Esophagus mucosa (tissue), 1 donor: ENCODE results near the gene C8A. TPM values are rescaled to one million over a fixed set of nuclear protein-coding genes. Genes with fewer than 3 reads are reported as not detected.

Source experiments
- ATAC-seq: fragments of 200-7000 bp; cut with Tn5 transposase; one replicate; pipeline ENCODE4 v1.9.1; 2020
- total RNA-seq: library from RNA; stranded (reverse); gene quantifications from one replicate; pipeline ENCODE4 v1.2.4, GENCODE V29; 2023
- donor health status: DM: yes; HTN: yes; CAD: no.

C8A gene
- total RNA-seq, 1 donor from 2014 or later: not detected

- no peak for ATAC-seq
Measured at GRCh38 chr1:56927171-56927570, 72.6 kb downstream of the C8A start.

GRCh38 chr1:56927986-56928385 is 73.4 kb downstream of the C8A start:
- no peak for ATAC-seq

GRCh38 chr1:56929492-56929891 is 74.9 kb downstream of the C8A start:
- no peak for ATAC-seq

GRCh38 chr1:56931211-56931610 is 76.6 kb downstream of the C8A start:
- no peak for ATAC-seq

GRCh38 chr1:56931686-56932085 is 77.1 kb downstream of the C8A start:
- ATAC-seq: no peak

- no peak for ATAC-seq
Measured at GRCh38 chr1:56933161-56933560, 78.6 kb downstream of the C8A start.

GRCh38 chr1:56933606-56934005 is 79.0 kb downstream of the C8A start:
- ATAC-seq: no peak

- ATAC-seq: no peak
Measured at GRCh38 chr1:56934430-56935060, 79.9 kb downstream of the C8A start.

GRCh38 chr1:56938646-56939045 is 84.0 kb downstream of the C8A start:
- no peak for ATAC-seq

GRCh38 chr1:56939209-56939608 is 84.6 kb downstream of the C8A start:
- ATAC-seq: no peak

- ATAC-seq: no peak
Measured at GRCh38 chr1:56940039-56940438, 85.4 kb downstream of the C8A start.

- no peak for ATAC-seq
Measured at GRCh38 chr1:56948403-56949023, 93.9 kb downstream of the C8A start.

- no peak for ATAC-seq
Measured at GRCh38 chr1:56952501-56952900, 97.9 kb downstream of the C8A start.

- ATAC-seq: no peak
Measured at GRCh38 chr1:56953386-56953785, 98.8 kb downstream of the C8A start.

GRCh38 chr1:56954664-56955063 is 100.1 kb downstream of the C8A start:
- no peak for ATAC-seq

GRCh38 chr1:56957931-56958330 is 103.3 kb downstream of the C8A start:
- ATAC-seq: no peak

GRCh38 chr1:56958526-56958925 is 103.9 kb downstream of the C8A start:
- no peak for ATAC-seq

GRCh38 chr1:56961426-56961825 is 106.8 kb downstream of the C8A start:
- no peak for ATAC-seq

- no peak for ATAC-seq
Measured at GRCh38 chr1:56963667-56964066, 109.1 kb downstream of the C8A start.

- no peak for ATAC-seq
Measured at GRCh38 chr1:56964349-56965017, 109.9 kb downstream of the C8A start.

GRCh38 chr1:56965191-56965590 is 110.6 kb downstream of the C8A start:
- ATAC-seq: no peak

- ATAC-seq: no peak
Measured at GRCh38 chr1:56965916-56966697, 111.5 kb downstream of the C8A start, which contains the start of gene C8B. C8B (minus strand) TSS chr1:56966015; CDS start chr1:56965948, 67 bp downstream.

- no peak for ATAC-seq
Measured at GRCh38 chr1:56966698-56966999, 112.1 kb downstream of the C8A start.
